B cell (primary cell): ENCODE results near the gene PRLR.

ENCODE experiments used
- CTCF ChIP-seq: fragments of 200-600 bp; IDR thresholded peaks from one replicate; pipeline ENCODE4 v1.8.0; 2022; ENCODE audit warnings: antibody characterized with exemption, mild to moderate bottlenecking
- EZH2 ChIP-seq: IDR thresholded peaks from 2 replicates; pipeline ENCODE4 v1.6.1; 2012; ENCODE audit warnings: borderline replicate concordance, low read depth, mild to moderate bottlenecking, moderate library complexity, low read length; ENCODE audit not compliant: insufficient read depth, poor library complexity, severe bottlenecking

GRCh38 chr5:35012796-35013195 lies 217.5 kb downstream of the PRLR start:
- TF ChIP-seq CTCF (no peak), EZH2 (no peak)
